Measurements from ENCODE around the gene HTATSF1. TPM values are rescaled to one million over a fixed set of nuclear protein-coding genes. Genes with fewer than 3 reads are reported as not detected.

The HTATSF1 gene
- total RNA-seq, 1 donor from 2014 or later = 24.5 TPM

DNA sequence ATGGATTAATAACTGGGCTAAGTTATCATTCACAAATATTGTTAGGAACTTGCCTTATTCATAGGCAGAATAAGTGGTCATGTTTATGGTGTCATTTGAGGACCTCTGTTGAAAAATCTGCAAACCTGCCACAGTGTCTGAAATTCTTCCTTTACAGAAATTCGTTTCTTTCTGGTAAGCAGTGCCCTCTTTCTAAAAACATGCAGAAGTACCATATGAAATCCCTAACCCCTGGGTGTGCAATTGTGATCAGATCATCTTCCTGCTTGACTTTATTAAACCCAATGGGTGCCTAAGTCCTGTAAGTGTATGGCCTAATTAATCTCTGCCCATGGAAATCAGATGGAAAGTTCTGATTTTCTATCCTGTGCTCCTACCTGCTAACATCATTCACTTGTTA, 4.4 kb upstream of the HTATSF1 start:
- Mint-ChIP-seq H3K4me3 (no peak overlapping the region), H3K36me3 (ENCODE audit: low read depth) (peaks cover 3% of the 10 kb centered on the region), H3K4me1 (peaks cover 13% of the 10 kb centered on the region), H3K27me3 (peaks cover 8% of the 10 kb centered on the region), H3K9me3 (no peaks in the 10 kb centered on the region), H3K27ac (no peak overlapping the region)
- ATAC-seq (ENCODE audit: low read depth) = no peak
- ChIA-PET POLR2A (no interaction called here), CTCF (no interaction called here)
- intact Hi-C loops (cut with micrococcal nuclease) = no loop called here
- DNase-seq = no peak
- TF ChIP-seq, protein P1, sequence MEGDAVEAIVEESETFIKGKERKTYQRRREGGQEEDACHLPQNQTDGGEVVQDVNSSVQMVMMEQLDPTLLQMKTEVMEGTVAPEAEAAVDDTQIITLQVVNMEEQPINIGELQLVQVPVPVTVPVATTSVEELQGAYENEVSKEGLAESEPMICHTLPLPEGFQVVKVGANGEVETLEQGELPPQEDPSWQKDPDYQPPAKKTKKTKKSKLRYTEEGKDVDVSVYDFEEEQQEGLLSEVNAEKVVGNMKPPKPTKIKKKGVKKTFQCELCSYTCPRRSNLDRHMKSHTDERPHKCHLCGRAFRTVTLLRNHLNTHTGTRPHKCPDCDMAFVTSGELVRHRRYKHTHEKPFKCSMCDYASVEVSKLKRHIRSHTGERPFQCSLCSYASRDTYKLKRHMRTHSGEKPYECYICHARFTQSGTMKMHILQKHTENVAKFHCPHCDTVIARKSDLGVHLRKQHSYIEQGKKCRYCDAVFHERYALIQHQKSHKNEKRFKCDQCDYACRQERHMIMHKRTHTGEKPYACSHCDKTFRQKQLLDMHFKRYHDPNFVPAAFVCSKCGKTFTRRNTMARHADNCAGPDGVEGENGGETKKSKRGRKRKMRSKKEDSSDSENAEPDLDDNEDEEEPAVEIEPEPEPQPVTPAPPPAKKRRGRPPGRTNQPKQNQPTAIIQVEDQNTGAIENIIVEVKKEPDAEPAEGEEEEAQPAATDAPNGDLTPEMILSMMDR (IDR thresholded peaks at IDR 0.05) = no peak

GRCh38 chrX:136495043-136495442, 2.3 kb upstream of the HTATSF1 start:
- TF ChIP-seq, protein P1 (IDR thresholded peaks at IDR 0.05) = no peak
- H3K4me3 Mint-ChIP-seq = no peak overlapping the region
- ATAC-seq (ENCODE audit: low read depth) = no peak
- intact Hi-C loops (cut with micrococcal nuclease) = loop anchor here (5.0 kb wide), 2 partner anchors 197 to 212 kb away; no protein-coding TSS in a partner anchor
- H3K9me3 Mint-ChIP-seq = no peaks in the 10 kb centered on the region
- H3K27me3 Mint-ChIP-seq = peaks cover 3% of the 10 kb centered on the region
- peaks cover 23% of the 10 kb centered on the region for H3K4me1 Mint-ChIP-seq
- H3K27ac Mint-ChIP-seq = no peak overlapping the region
- no peak for DNase-seq
- peaks cover 5% of the 10 kb centered on the region for H3K36me3 Mint-ChIP-seq (ENCODE audit: low read depth)
- ChIA-PET POLR2A (no interaction called here), CTCF (no interaction called here)

DNA sequence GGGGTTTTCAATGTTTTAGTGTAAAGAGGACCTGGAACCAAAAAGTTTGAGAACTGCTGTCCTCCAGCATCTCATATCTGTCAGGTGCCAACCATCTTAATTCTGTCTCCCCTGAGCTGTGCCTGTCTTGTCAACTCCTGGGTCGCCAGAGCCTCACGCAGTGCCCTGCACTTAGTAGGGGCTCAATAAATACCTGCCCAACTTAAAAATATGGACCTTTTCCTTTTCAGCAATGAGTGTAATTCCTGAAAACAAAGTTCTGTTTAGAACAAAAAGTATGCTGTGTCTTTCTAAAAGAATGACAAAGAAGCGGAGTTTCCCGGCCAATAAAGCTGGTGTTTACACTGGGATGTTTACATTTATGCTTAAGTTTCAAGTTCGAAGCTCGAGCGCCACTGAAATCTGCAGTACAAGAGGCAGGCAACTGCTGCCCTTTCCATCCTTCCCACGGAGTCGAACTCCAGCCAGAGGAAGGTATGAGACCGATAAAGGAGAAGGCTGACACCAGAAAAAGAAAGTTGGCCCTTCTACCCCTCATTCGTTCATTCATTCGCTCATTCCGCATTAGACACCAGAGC, 1.1 kb upstream of the HTATSF1 start:
- H3K27me3 Mint-ChIP-seq = no peaks in the 10 kb centered on the region
- peak overlapping the region; percentile 89 for H3K4me3 Mint-ChIP-seq
- CTCF ChIA-PET = interaction anchor here (1.4 kb wide), 1 partner anchor 468 kb away, joined by 3 read pairs; no protein-coding TSS in a partner anchor
- intact Hi-C loops (cut with micrococcal nuclease) = loop anchor here (1.0 to 5.0 kb wide), 6 partner anchors 196 to 1075 kb away; partner anchors contain the start of genes MAP7D3, SLC9A6 and SMIM10L2A
- no peaks in the 10 kb centered on the region for H3K9me3 Mint-ChIP-seq
- POLR2A ChIA-PET = interaction anchor here (1.9 kb wide), 1 partner anchor 510 kb away, joined by 5 read pairs; no protein-coding TSS in a partner anchor
- H3K27ac Mint-ChIP-seq = peak overlapping the region; percentile 97
- H3K4me1 Mint-ChIP-seq = peaks cover 22% of the 10 kb centered on the region
- DNase-seq (no peak), ATAC-seq (ENCODE audit: low read depth) (no peak)
- peaks cover 12% of the 10 kb centered on the region for H3K36me3 Mint-ChIP-seq (ENCODE audit: low read depth)
- TF ChIP-seq, protein P1 (IDR thresholded peaks at IDR 0.05) = no peak

DNA sequence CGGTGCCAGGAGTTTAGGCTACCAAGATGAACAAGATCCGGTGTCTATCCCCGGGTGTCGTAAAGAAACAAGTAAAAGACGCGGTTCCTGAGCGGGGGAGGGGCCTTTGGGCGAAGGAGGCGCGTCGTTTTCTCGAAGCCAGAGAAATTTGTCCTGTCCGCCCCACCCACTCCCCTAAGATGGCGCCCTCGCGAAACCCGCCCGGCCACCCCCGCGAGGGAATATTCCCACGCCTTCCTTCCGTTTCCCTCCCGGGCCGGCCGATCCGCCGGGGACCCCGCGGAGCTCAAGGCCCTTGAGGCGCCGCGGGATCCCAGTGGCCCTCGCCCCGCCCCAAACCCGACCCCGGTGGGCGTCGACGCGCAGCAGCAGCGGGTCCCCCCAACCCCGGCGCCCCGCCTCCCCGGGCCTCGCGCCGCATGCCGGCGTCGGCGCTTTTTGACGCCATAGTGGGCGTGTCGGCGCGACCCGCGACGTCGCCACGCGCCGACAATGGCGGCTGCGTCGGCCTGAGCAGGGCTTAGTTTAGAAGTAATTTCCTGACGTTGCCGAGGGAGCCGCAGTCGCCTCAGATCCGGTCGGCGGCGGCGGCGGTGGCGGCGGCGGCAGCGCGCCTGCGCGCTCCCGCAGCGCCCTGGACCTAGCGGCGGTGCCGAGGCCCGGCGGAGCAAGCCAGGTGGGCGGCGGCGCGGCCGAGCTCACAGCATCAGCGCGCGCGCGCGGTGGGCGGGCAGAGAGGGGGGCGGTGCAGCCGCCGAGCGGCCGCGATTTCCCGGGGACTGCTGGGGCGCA, 432 bp upstream of the HTATSF1 start:
- intact Hi-C loops (cut with micrococcal nuclease) = loop anchor here (1.0 to 5.0 kb wide), 8 partner anchors 195 to 1076 kb away; partner anchors contain the start of genes MAP7D3, RBMX, SLC9A6 and SMIM10L2A
- TF ChIP-seq, protein P1 (IDR thresholded peaks at IDR 0.05) = no peak
- H3K27ac Mint-ChIP-seq = peak overlapping the region; percentile 97
- CTCF ChIA-PET = interaction anchor here (1.4 kb wide), 1 partner anchor 469 kb away, joined by 3 read pairs; no protein-coding TSS in a partner anchor
- DNase-seq (peak; percentile 79), ATAC-seq (ENCODE audit: low read depth) (peak; percentile 81)
- peak overlapping the region; percentile 89 for H3K4me3 Mint-ChIP-seq
- POLR2A ChIA-PET = interaction anchor here (0.6 to 1.9 kb wide), 3 partner anchors 198 to 510 kb away, joined by 4 to 6 read pairs (median 5); partner anchors contain the start of gene RBMX
- H3K27me3 Mint-ChIP-seq = no peaks in the 10 kb centered on the region
- peaks cover 16% of the 10 kb centered on the region for H3K36me3 Mint-ChIP-seq (ENCODE audit: low read depth)
- peaks cover 22% of the 10 kb centered on the region for H3K4me1 Mint-ChIP-seq
- H3K9me3 Mint-ChIP-seq = no peaks in the 10 kb centered on the region

DNA sequence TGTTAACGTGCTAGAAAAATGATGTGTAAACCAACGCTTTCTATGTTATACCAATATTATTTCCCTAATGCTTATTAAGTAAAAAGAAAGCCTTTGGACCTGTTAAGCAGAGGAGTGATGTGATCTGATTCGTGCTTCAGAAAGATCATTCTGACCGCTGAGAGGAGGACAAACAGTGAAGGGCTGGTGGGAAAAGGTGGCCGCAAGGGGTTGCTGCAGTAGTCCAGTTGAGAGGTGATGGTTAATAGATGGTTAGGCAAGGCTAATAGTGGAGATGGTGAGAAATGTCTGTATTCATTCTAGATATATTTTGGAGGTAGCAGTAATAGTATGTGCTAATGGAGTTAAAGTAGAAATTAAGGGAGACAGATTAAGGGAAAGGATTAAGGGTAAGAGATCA, 21.7 kb downstream of the HTATSF1 start:
- TF ChIP-seq, protein P1 (IDR thresholded peaks at IDR 0.05) = no peak
- Mint-ChIP-seq H3K27ac (no peak overlapping the region), H3K27me3 (no peaks in the 10 kb centered on the region), H3K36me3 (ENCODE audit: low read depth) (no peaks in the 10 kb centered on the region), H3K9me3 (no peaks in the 10 kb centered on the region), H3K4me1 (peaks cover 4% of the 10 kb centered on the region), H3K4me3 (no peak overlapping the region)
- intact Hi-C loops (cut with micrococcal nuclease) = no loop called here
- CTCF ChIA-PET = no interaction called here
- DNase-seq = no peak
- POLR2A ChIA-PET = no interaction called here
- ATAC-seq (ENCODE audit: low read depth) = no peak

Measured in activated B cell treated with CpG ODN at 0.5 μM for 24 hours (primary cell).